GM10266 (cell line): Measurements from ENCODE around the gene CLPTM1L.

Experiments used
- DNase-seq: peaks from one replicate; pipeline ENCODE4 v3.0.0; 2012; ENCODE audit errors: extremely low spot score
- TF ChIP-seq, protein P1 (sequence below): IDR thresholded peaks from 2 replicates; pipeline ENCODE4 v1.5.1; 2012; ENCODE audit warnings: mild to moderate bottlenecking, low read depth; ENCODE audit not compliant: control insufficient read depth, insufficient read depth; ENCODE audit errors: missing control alignments

The CLPTM1L gene

DNA sequence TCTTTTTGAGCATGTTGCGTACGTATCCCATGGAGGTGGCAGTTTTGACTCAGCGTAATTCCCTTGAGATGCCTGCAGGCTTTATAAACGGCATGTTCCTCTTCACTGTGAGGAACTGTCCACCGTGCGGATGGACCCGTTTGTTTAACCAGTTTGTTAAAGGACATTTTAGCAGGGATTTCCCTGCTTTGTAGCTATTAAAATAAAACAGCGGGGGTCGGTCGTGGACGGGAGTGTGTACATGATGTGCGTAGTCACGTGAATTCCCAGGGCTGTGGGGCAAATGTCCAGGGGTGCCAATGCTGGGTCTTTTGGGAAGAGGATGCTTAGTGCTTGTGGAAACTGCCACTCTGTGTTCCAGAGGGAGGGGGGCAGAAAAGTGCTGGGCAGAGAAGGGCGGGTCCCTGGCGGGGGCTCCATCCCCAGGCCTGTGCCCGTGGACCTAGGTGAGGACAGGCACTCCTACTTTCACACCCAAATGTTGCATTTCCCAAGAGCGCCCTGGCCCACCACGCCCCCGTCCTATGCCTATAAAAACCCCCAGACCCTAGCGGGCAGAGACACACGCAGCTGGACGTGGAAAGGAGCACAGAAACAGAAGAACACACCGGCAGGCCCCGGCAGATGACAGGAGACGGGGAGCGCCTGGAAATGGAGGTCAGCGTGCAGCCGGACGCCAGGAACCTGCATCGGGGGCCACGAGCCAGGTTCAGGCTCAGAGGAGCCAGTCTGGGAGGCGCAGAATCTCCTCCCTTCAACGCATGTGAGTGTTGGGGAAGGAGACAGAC is 46.0 kb downstream of the CLPTM1L start:
- TF ChIP-seq, protein P1, sequence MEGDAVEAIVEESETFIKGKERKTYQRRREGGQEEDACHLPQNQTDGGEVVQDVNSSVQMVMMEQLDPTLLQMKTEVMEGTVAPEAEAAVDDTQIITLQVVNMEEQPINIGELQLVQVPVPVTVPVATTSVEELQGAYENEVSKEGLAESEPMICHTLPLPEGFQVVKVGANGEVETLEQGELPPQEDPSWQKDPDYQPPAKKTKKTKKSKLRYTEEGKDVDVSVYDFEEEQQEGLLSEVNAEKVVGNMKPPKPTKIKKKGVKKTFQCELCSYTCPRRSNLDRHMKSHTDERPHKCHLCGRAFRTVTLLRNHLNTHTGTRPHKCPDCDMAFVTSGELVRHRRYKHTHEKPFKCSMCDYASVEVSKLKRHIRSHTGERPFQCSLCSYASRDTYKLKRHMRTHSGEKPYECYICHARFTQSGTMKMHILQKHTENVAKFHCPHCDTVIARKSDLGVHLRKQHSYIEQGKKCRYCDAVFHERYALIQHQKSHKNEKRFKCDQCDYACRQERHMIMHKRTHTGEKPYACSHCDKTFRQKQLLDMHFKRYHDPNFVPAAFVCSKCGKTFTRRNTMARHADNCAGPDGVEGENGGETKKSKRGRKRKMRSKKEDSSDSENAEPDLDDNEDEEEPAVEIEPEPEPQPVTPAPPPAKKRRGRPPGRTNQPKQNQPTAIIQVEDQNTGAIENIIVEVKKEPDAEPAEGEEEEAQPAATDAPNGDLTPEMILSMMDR, result no peak
- no peak for DNase-seq

DNA sequence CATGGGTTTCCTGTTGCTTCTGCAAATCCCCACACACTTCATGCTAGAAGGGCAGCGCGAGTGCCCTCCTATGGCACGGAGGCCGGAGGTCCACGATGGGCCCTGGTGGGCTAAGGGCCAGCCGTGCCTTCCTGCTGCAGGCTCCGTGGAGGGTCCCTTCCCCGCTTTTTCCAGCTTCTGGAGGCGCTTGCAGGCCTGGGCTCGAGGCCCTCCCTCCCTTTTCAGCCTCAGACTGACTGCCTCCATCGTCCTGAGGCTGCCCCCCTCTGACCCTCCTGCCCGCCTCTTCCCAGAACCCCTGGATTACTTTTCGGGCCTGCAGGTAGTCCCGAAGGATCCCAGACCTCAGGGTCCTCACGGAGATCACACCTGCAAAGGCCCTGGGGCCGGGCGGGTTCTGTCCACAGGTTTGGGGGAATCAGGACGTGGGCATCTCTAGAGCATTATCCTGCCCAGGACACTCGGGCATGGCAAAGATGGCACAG is 46.8 kb downstream of the CLPTM1L start:
- no peak for DNase-seq
- TF ChIP-seq, protein P1, result no peak

DNA sequence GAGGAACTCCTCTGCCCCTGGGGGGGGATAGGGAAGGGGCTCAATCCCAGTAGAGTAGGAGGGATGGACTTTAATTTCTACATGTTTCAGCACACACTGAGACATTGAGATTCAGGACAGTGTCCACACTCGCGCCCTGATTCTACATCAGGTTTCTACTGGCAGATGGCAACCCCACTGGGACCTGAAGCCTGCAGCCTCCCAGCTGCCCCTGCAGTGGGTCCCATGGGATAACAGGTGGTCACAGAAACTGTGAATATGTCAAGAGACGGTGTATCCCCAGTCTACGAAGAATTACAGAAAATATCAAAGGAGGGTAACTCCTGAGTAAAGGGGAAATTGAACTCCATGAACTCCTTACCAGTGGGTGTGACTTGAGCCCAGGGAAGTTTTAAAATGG is 47.7 kb downstream of the CLPTM1L start:
- DNase-seq, result no peak
- TF ChIP-seq, protein P1, result no peak

DNA sequence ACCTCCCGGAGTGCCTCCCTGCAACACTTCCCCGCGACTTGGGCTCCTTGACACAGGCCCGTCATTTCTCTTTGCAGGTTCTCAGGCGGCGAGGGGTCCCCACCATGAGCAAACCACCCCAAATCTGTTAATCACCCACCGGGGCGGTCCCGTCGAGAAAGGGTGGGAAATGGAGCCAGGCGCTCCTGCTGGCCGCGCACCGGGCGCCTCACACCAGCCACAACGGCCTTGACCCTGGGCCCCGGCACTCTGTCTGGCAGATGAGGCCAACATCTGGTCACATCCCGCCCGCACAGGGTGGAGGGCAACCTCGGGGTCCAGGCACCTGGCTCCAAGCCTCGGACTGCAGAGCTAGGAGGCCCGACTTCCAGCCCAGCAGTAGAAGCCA is 49.3 kb downstream of the CLPTM1L start:
- TF ChIP-seq, protein P1, result no peak
- no peak for DNase-seq

DNA sequence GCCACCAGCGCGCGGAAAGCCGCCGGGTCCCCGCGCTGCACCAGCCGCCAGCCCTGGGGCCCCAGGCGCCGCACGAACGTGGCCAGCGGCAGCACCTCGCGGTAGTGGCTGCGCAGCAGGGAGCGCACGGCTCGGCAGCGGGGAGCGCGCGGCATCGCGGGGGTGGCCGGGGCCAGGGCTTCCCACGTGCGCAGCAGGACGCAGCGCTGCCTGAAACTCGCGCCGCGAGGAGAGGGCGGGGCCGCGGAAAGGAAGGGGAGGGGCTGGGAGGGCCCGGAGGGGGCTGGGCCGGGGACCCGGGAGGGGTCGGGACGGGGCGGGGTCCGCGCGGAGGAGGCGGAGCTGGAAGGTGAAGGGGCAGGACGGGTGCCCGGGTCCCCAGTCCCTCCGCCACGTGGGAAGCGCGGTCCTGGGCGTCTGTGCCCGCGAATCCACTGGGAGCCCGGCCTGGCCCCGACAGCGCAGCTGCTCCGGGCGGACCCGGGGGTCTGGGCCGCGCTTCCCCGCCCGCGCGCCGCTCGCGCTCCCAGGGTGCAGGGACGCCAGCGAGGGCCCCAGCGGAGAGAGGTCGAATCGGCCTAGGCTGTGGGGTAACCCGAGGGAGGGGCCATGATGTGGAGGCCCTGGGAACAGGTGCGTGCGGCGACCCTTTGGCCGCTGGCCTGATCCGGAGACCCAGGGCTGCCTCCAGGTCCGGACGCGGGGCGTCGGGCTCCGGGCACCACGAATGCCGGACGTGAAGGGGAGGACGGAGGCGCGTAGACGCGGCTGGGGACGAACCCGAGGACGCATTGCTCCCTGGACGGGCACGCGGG is 49.9 kb downstream of the CLPTM1L start, which contains the start of gene TERT:
TERT (minus strand) TSS at position 234 of the 815 bp plus-strand sequence; CDS start at position 155, 79 bp downstream.
- TF ChIP-seq, protein P1, result no peak
- DNase-seq, result peak; percentile 85

DNA sequence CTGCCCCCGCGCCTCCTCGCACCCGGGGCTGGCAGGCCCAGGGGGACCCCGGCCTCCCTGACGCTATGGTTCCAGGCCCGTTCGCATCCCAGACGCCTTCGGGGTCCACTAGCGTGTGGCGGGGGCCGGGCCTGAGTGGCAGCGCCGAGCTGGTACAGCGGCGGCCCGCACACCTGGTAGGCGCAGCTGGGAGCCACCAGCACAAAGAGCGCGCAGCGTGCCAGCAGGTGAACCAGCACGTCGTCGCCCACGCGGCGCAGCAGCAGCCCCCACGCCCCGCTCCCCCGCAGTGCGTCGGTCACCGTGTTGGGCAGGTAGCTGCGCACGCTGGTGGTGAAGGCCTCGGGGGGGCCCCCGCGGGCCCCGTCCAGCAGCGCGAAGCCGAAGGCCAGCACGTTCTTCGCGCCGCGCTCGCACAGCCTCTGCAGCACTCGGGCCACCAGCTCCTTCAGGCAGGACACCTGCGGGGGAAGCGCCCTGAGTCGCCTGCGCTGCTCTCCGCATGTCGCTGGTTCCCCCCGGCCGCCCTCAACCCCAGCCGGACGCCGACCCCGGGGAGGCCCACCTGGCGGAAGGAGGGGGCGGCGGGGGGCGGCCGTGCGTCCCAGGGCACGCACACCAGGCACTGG is 50.6 kb downstream of the CLPTM1L start:
- no peak for DNase-seq
- TF ChIP-seq, protein P1, result no peak
